B cell (primary cell): Measurements from ENCODE around the gene KIAA0319L. TPM values are rescaled to one million over a fixed set of nuclear protein-coding genes. Genes with fewer than 3 reads are reported as not detected.

Experiments
- ATAC-seq: fragments of 200-7000 bp; cut with Tn5 transposase; one replicate; pipeline ENCODE4 v1.10.0; 2021; ENCODE audit warnings: low read depth, mild to moderate bottlenecking, moderate number of reproducible peaks, moderate library complexity
- CTCF ChIA-PET: fragments of 350-600 bp; sonication (Branson Sonifier 250); formaldehyde crosslinking; loops from one replicate; lab custom pipeline; 2021; ENCODE audit warnings: antibody characterized with exemption, inconsistent platforms; lab: Charles Lee
- POLR2A ChIA-PET: fragments of 350-600 bp; sonication (Branson Sonifier 250); formaldehyde crosslinking; loops from one replicate; lab custom pipeline; 2021; ENCODE audit warnings: antibody characterized with exemption; lab: Charles Lee
- DNase-seq: peaks from one replicate; pipeline ENCODE4 v3.0.0; 2013
- H2AFZ ChIP-seq: 2 replicates; pipeline ENCODE4 v1.6.1; 2012; ENCODE audit warnings: mild to moderate bottlenecking, low read depth, low read length; ENCODE audit not compliant: insufficient read depth, poor library complexity, severe bottlenecking
- H3K27ac ChIP-seq, 2 donors: 1 replicate in 1 of 2; 2 replicates in 1 of 2; pipeline ENCODE4 v1.5.1; 2012 to 2013; ENCODE audit warnings: low read length in 2 of 2, mild to moderate bottlenecking in 2 of 2, moderate library complexity in 1 of 2
- H3K27me3 ChIP-seq, 4 experiments: fragments of 200-600 bp in 1 of 4; sonication (generic) in 1 of 4; replicated peaks in 1 of 4; 1 replicate in 2 of 4; 2 replicates in 2 of 4; pipeline versions ENCODE4 v1.6.1 to v1.7.0; 2013 to 2016; ENCODE audit warnings: low read length in 3 of 4, mild to moderate bottlenecking in 2 of 4, mixed read lengths in 1 of 4, moderate library complexity in 1 of 4; ENCODE audit not compliant: insufficient read depth in 4 of 4, control insufficient read depth in 3 of 4; ENCODE audit errors: control extremely low read depth in 1 of 4
- H3K36me3 ChIP-seq, 2 experiments: replicated peaks in 1 of 2; 1 replicate in 1 of 2; 2 replicates in 1 of 2; pipeline versions ENCODE4 v1.6.1 to v1.7.1; 2013; ENCODE audit warnings: low read length in 1 of 2; ENCODE audit not compliant: insufficient read depth in 2 of 2, control insufficient read depth in 1 of 2; ENCODE audit errors: control extremely low read depth in 1 of 2, extremely low read depth in 1 of 2
- H3K4me1 ChIP-seq, 2 donors: fragments of 200-600 bp in 1 of 2; sonication (generic) in 1 of 2; 1 replicate in 1 of 2; 2 replicates in 1 of 2; pipeline versions ENCODE4 v1.5.1 to v1.6.1; 2013 to 2017; ENCODE audit warnings: low read length in 2 of 2; ENCODE audit not compliant: control insufficient read depth in 2 of 2, insufficient read depth in 2 of 2
- H3K4me2 ChIP-seq: replicated peaks from 2 replicates; pipeline ENCODE3; 2012; ENCODE audit warnings: mild to moderate bottlenecking, low read depth, low read length; ENCODE audit not compliant: poor library complexity, severe bottlenecking
- H3K4me3 ChIP-seq, 5 experiments: fragments of 200-600 bp in 1 of 5; sonication (generic) in 1 of 5; 1 replicate in 3 of 5; 2 replicates in 2 of 5; pipeline versions ENCODE4 v1.5.1 to v1.7.0; 2011 to 2016; ENCODE audit warnings: low read length in 4 of 5, mild to moderate bottlenecking in 4 of 5, low read depth in 2 of 5, control low read depth in 1 of 5, moderate library complexity in 1 of 5; ENCODE audit not compliant: insufficient read depth in 1 of 5; ENCODE audit errors: control extremely low read depth in 1 of 5, extremely low read depth in 1 of 5
- H3K79me2 ChIP-seq: fragments of 200-600 bp; sonication (generic); one replicate; pipeline ENCODE4 v1.6.0; 2016; ENCODE audit warnings: low read length; ENCODE audit not compliant: control insufficient read depth, insufficient read depth
- H3K9ac ChIP-seq: fragments of 200-600 bp; sonication (generic); 2 replicates; pipeline ENCODE4 v1.6.1; 2017; ENCODE audit warnings: mild to moderate bottlenecking, low read length, moderate library complexity
- H3K9me3 ChIP-seq, 3 donors: one replicate each; pipeline versions ENCODE4 v1.6.1 to v1.7.1; 2013; ENCODE audit warnings: low read length in 2 of 3; ENCODE audit not compliant: control insufficient read depth in 2 of 3, insufficient read depth in 1 of 3; ENCODE audit errors: control extremely low read depth in 1 of 3
- H4K20me1 ChIP-seq: 2 replicates; pipeline ENCODE4 v1.6.0; 2012; ENCODE audit warnings: mild to moderate bottlenecking, low read length; ENCODE audit not compliant: insufficient read depth, control insufficient read depth, poor library complexity, severe bottlenecking
- H3K27ac Mint-ChIP-seq: one replicate; pipeline ENCODE4 v1.8.0; 2021; ENCODE audit warnings: mixed read lengths
- H3K27me3 Mint-ChIP-seq: one replicate; pipeline ENCODE4 v1.8.0; 2021; ENCODE audit warnings: mixed read lengths
- H3K4me1 Mint-ChIP-seq: one replicate; pipeline ENCODE4 v1.8.0; 2021; ENCODE audit warnings: mixed read lengths
- H3K4me3 Mint-ChIP-seq: one replicate; pipeline ENCODE4 v1.8.0; 2021; ENCODE audit warnings: mixed read lengths
- H3K9me3 Mint-ChIP-seq: one replicate; pipeline ENCODE4 v1.8.0; 2022; ENCODE audit warnings: mixed read lengths; ENCODE audit not compliant: insufficient read depth
- EZH2 ChIP-seq: IDR thresholded peaks from 2 replicates; pipeline ENCODE4 v1.6.1; 2012; ENCODE audit warnings: borderline replicate concordance, low read depth, mild to moderate bottlenecking, moderate library complexity, low read length; ENCODE audit not compliant: insufficient read depth, poor library complexity, severe bottlenecking
- WGBS: methylation state at CpG from one replicate; pipeline ENCODE4 v1.1.5; 2013; ENCODE audit warnings: missing lambda C conversion rate; ENCODE audit not compliant: insufficient coverage; 5-methylcytosine and 5-hydroxymethylcytosine counted together
- intact Hi-C: fragments of 100-400 bp; cut with micrococcal nuclease; formaldehyde crosslinking; loops from one replicate; pipeline ENCODE4 v1.10.0; 2022
- polyA plus RNA-seq: library from polyadenylated mRNA; depleted of rRNA; stranded (reverse); fragments of >200 nt; gene quantifications from 2 replicates; pipeline ENCODE4 v1.2.3, GENCODE V29; 2012
- total RNA-seq, 2 donors: library from RNA; stranded (reverse); fragments of 120-200 nt in 1 of 2; gene quantifications; 1 replicate in 1 of 2; 2 replicates in 1 of 2; pipeline versions ENCODE4 v1.2.3 to v1.2.4, GENCODE V29; 2013 to 2022
- TF ChIP-seq, protein P1 (sequence below): fragments of 200-600 bp; IDR thresholded peaks from one replicate; pipeline ENCODE4 v1.8.0; 2022; ENCODE audit warnings: antibody characterized with exemption, mild to moderate bottlenecking

The KIAA0319L gene
- total and polyA plus RNA-seq, 2 donors (not counting 1 experiment from before 2014, with no cell fraction given), result 35.9 to 78.1 TPM

DNA sequence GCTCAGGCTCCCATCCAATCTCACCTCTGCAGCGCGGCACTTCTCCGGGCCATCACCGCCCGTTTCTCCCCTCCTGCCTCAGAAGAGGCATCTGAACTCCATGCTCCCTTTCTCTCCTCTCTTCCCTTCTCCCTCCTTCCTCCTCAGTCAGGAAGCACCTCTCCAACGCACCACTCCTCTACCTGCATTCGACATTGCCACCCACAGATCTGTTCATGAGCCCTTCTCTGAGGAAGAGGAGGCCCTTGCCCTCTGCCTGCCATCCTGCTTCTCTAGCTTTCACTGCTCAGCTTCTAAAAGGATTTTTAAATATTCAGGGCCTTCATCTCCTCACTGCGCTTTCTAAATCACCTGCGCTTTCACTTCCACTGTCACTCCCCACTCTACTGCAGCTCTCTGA is 120.0 kb downstream of the KIAA0319L start:
- no peak overlapping the region for H3K4me2 ChIP-seq
- Mint-ChIP-seq H3K4me1 (no peaks in the 10 kb centered on the region), H3K27me3 (no peaks in the 10 kb centered on the region), H3K4me3 (no peak overlapping the region), H3K9me3 (no peaks in the 10 kb centered on the region), H3K27ac (no peak overlapping the region)
- no peaks in the 10 kb centered on the region for H3K9me3 ChIP-seq
- TF ChIP-seq EZH2, result no peak
- TF ChIP-seq, protein P1, sequence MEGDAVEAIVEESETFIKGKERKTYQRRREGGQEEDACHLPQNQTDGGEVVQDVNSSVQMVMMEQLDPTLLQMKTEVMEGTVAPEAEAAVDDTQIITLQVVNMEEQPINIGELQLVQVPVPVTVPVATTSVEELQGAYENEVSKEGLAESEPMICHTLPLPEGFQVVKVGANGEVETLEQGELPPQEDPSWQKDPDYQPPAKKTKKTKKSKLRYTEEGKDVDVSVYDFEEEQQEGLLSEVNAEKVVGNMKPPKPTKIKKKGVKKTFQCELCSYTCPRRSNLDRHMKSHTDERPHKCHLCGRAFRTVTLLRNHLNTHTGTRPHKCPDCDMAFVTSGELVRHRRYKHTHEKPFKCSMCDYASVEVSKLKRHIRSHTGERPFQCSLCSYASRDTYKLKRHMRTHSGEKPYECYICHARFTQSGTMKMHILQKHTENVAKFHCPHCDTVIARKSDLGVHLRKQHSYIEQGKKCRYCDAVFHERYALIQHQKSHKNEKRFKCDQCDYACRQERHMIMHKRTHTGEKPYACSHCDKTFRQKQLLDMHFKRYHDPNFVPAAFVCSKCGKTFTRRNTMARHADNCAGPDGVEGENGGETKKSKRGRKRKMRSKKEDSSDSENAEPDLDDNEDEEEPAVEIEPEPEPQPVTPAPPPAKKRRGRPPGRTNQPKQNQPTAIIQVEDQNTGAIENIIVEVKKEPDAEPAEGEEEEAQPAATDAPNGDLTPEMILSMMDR, result no peak
- CTCF ChIA-PET, result interaction anchor here (1.0 kb wide), 1 partner anchor 15 kb away, joined by 3 read pairs; no protein-coding TSS in a partner anchor
- peaks cover 5 to 67% of the 10 kb centered on the region in 2 experiments for H3K36me3 ChIP-seq
- H3K4me3 ChIP-seq, result no peak overlapping the region
- no peak overlapping the region for H3K9ac ChIP-seq
- POLR2A ChIA-PET, result no interaction called here
- H3K4me1 ChIP-seq, result no peaks in the 10 kb centered on the region
- intact Hi-C loops, result no loop called here
- no peak overlapping the region for H2AFZ ChIP-seq
- H3K27me3 ChIP-seq, result no peaks in the 10 kb centered on the region
- DNase-seq (no peak), ATAC-seq (no peak)
- H3K79me2 ChIP-seq, result no peaks in the 10 kb centered on the region
- WGBS, result 97% methylated on average over 9 of the region's 9 CpGs
- no peak overlapping the region for H3K27ac ChIP-seq
- no peaks in the 10 kb centered on the region for H4K20me1 ChIP-seq

DNA sequence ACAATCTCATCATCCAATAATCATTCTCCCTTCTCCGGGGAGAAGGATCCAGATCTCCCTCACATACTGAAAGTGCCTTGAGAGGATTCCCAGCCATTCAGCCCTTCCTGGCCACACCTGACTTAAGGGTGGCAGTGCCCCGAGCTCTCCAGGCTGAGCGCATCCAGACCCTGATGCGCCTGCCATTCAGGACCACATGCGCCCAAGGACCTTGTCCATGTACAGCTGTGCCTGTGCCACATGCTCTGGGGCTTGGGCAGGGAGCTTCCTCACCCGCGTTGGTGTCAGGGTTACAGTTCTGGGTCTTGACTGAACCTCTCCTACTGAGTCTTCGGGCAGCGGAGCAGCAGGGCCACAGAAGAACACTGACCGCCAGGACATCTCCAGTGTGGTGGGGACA is 121.1 kb downstream of the KIAA0319L start:
- Mint-ChIP-seq H3K27ac (no peak overlapping the region), H3K27me3 (no peaks in the 10 kb centered on the region), H3K4me3 (no peak overlapping the region), H3K9me3 (no peaks in the 10 kb centered on the region), H3K4me1 (no peaks in the 10 kb centered on the region)
- no peak overlapping the region for H3K27ac ChIP-seq
- no peak for ATAC-seq
- no peak overlapping the region for H3K4me2 ChIP-seq
- ChIA-PET CTCF (no interaction called here), POLR2A (no interaction called here)
- no peak for TF ChIP-seq EZH2
- TF ChIP-seq, protein P1, result no peak
- H3K9ac ChIP-seq, result no peak overlapping the region
- WGBS, result 96% methylated on average over 9 of the region's 10 CpGs
- H4K20me1 ChIP-seq, result no peaks in the 10 kb centered on the region
- no peak for DNase-seq
- H3K27me3 ChIP-seq, result no peaks in the 10 kb centered on the region
- H3K36me3 ChIP-seq, result peaks cover 3 to 55% of the 10 kb centered on the region in 2 experiments
- no peaks in the 10 kb centered on the region for H3K4me1 ChIP-seq
- no peaks in the 10 kb centered on the region for H3K9me3 ChIP-seq
- intact Hi-C loops, result no loop called here
- no peak overlapping the region for H3K4me3 ChIP-seq
- no peaks in the 10 kb centered on the region for H3K79me2 ChIP-seq
- no peak overlapping the region for H2AFZ ChIP-seq
